T-helper 9 cell (primary cell): Measurements from ENCODE around the gene LY6G5C.

ENCODE experiments used
- DNase-seq: peaks from one replicate; pipeline ENCODE4 v3.0.0-alpha.2; 2020
- total RNA-seq, 2 donors: gene quantifications; one replicate each; lab custom pipeline; 2026; lab: John Stamatoyannopoulos, UW

LY6G5C gene
- 0.72 to 2.6 reads per million in 2 donors for total RNA-seq

DNA sequence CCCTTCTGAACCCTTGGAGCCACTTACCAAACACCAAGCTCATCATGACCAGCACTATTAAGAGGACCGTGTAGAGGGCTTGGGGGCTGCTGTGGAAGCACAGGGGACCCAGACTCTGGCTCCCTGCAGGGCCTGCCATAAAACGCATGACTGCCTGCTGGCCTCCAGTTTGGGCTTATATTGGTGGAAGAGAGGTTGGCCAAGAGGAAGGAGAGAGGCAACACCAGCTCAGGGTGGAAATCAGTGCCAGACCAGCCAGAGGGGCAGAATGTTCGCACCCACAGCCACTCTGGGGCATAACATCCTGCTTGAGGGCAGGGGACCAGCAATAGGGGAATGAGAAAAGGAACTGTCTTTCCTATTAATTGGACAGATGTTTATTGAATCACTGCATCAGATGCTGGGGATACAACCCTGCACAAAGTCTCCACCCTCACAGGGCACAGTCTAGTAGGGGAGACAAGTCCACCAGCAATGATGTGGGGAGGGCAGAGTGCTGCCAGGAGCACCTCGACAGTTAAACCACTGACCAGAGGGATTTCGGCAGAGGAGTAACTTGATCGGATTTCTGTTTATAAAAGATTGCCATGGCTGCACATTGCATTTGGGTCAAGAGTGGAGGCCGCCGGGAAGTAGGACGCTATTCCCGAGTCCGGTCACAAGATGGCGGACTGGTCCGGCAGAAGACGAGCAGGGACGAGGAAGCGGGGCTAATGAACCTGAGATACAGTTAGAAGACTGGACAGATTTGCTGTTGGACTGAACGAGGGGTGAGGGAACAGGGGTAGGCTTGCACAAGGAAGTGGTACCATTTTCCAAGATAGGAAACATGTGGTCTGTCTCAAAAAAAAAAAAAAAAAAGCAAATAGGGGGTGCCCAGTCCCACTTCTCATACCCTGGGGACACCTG is at the start of gene LY6G5C:
LY6G5C (minus strand) TSS at position 842 of the 909 bp plus-strand sequence; CDS start at position 148, 694 bp downstream.
- peak; percentile 43 for DNase-seq

- DNase-seq = peak; percentile 56
Observed at GRCh38 chr6:31729979-31730630, 49.2 kb upstream of the LY6G5C start.

- peak; percentile 71 for DNase-seq
Observed at GRCh38 chr6:31729515-31729978, 48.7 kb upstream of the LY6G5C start.

DNA sequence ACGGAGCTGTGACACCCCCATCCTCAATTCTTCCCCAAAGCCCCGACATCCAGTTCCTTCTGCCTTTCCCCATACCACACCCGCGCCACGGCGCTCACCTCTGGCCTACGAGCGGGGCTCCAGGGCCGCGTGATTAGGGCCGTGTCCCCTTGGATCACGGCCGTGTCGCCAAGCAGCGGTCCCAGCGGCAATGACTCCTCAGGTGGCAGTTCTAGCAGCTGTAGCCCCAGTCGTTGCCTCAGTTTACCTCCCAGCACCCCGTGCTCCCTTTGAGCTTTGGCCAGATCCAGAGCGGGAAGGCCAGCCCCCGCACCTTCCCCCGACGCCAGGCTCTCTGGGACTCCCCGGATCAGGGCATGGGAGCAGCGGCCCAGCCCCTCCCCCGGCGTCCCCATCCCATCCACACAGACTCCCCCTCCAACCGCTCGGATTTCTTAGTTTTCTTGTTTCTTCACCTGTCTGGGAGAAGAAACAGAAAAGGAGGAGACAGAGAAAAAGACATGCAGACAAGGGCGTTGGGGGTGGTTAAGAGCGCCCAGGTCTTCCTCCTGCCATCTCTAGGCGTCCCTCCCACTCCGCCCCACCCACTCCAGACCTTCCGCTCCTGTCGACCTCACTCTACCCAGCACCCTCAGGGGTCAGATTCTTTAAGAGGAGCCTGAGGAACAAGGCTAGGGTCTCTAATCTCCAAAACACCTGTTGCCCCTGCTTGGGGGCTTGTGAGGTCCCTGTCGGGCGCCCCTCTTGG is 48.1 kb upstream of the LY6G5C start, which contains the start of gene DDAH2:
DDAH2 (minus strand) TSS at position 533 of the 748 bp plus-strand sequence; CDS start at position 395, 138 bp downstream.
- DNase-seq = no peak

DNA sequence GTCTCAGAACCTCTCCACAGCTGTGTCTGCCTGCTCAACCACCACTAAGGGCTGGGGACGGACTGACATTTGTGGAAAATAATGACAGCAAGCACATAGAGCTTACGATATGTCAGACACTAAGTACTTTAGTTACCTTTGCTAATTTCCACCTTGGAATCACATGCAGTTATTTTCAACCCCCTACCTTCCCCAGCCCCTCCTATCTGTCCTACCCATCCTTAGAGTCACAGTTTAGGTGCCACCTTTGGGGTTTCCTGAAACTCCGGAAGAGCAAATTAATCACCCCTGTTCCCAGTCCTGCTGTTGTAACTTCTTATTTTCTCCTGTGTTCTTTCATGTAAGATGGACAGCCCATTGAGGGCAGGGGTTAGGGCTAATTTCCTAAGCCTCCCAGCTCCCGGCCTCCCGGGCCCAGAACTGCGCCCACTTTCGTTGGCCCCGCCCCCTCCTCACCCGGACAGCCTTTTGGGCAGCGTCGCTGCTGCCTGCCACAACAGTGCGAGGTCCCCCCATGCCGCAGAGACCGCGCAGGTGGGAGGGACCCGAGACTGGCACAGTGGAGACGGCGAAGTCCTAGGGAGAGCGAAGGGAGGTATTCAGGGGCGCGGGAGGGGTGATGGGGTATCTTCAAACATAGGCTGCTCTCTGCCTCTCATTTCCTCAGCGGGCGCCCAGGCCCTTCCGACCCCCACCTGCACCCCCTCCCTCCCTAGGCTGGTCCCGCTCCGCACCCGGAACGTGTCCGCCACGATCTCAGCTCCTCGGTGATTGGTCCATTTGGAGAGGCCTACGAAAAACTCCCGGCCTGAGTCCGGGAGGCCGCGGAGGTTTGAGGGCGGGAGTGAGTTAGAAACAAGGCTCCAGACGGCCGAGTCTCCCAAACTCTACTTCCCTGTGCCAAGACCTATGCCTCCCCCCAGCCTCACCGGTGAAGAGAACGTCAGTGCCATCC is 47.1 kb upstream of the LY6G5C start:
- DNase-seq = no peak

- DNase-seq = no peak
Observed at GRCh38 chr6:31727034-31727716, 46.3 kb upstream of the LY6G5C start.

DNA sequence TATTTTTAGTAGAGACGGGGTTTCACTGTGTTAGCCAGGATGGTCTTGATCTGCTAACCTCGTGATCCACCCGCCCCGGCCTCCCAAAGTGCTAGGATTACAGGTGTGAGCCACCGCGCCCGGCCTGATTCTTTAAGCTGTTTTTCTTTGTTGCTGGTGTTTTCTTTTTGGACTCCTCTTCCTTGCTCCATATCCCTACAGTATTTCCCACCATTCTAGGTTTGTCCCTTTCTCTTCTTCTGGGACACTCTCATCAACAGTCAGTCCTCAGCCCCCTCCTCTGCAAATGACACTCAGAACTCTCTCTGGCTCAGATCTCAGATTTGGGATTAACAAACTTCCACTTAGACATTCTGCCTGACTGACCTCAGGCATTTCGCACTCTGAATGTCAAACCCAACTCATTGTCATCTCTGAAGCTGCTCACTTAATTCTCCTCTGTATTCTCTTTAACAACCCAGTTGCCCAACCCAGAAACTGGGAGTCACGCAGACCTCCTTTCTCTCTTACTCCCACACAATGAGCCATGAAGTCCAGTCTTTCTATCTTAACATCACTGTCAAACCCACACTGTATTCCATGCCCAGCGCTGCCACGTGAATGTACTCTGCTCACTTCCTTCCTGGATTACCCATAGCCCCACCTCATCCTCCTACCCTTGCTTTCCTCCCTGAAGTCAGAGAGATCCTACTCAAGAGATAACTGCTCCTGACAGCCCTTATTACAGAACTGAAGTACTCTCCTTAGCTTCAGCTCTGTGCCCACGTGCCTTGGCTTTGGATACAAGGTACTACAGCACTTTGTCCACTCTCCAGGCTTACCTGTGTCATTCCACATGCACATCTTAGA is 44.9 kb upstream of the LY6G5C start:
- DNase-seq = no peak

DNA sequence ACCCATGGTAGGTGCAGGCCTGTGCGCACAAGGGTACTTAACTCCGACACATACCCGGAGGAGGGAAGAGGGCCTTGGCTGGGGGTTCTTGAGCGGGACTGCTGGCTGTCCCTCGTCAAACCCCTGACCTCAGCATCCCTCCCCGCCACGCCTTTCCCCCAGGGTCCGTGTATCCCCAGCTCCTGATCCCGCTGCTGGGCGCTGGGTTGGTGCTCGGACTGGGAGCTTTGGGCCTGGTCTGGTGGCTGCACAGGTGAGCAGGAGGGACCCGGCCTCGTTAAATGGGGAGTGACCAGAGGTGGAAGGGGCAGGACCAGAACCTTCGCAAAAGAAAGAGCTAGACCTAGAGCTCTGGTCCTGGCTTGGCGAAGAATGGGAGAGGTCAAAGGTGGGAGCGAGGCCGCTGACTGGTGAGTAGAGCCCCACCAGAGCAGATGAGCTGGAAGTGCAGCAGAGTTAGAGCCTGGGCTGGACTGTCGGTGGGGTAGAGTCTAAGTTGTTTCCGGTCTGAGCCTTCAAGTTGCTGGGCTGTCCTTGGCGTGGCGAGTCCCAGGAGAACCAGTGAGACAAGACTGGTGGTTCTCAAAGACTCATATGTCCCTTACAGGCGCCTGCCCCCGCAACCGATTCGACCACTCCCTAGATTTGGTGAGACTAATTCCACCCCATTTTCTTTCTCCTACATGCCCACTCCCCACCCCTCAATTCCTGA is 43.3 kb upstream of the LY6G5C start:
- no peak for DNase-seq

- DNase-seq = no peak
Observed at GRCh38 chr6:31723245-31723979, 42.5 kb upstream of the LY6G5C start, which contains the start of gene MPIG6B. MPIG6B (plus strand) TSS chr6:31723373; CDS start chr6:31723384, 11 bp downstream.

- DNase-seq = no peak
Observed at GRCh38 chr6:31722173-31722572, 41.3 kb upstream of the LY6G5C start.

DNA sequence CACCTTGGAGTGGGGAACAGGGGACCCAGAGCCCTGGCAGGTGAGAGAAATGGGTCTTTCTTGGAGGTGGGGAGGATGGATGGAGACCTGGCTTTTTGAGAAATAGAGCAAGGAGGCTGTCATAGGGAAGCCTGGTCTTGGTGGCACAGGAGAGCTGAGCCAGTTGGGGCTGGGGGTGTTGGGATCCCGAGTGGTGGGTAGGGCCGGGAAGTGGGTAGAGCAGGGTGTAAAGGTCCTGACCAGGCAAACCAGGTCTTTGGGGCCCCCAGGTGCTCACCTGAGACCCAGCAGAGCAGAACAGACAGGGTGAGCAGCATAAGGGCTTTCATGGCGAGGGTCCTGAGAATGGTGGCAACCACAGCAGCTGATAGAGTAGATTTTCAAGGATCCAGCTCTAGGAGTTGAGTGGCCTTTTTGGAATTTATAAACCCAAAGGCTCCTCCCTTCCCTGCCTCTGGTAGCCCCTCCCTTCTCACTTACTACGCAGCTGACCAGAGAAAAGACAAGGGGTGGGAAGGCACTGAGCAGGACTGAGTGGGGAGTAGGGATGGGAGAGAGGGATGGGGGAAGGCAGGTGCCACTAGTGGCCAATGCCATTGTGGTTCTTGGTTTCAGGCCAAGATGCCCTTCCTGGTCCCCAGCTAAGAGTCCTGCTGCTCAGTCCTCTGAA is 40.6 kb upstream of the LY6G5C start, which contains the start of gene LY6G6C:
LY6G6C (minus strand) TSS at position 396 of the 670 bp plus-strand sequence; CDS start at position 329, 67 bp downstream.
- DNase-seq = no peak

DNA sequence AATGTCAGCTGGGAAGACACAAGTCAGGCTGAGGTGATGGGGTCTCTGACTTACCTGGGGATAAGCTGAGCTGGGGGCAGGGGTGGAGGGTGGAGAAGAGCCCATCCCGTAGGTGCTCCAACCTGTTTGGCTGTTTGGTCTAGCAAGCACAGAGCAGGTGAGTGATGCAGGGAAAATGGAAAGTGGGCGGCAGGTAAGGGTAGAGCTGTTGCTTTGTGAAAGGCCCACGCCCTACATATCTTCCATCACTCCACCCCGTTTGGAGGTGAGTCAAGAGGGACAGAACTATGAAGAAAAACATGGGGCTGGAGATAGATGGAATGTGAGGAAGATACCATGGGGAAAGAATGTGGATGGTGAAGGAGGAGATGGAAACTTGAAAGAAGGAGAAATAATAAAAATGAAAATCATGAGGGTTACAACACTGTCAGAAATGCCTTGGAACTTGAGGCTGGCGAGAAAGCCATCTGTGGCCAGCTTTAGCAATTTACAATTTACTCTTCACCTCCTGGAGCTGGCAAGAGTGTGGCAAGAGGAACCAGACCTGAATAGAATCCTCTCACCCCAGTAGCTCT is 39.4 kb upstream of the LY6G5C start:
- no peak for DNase-seq

DNA sequence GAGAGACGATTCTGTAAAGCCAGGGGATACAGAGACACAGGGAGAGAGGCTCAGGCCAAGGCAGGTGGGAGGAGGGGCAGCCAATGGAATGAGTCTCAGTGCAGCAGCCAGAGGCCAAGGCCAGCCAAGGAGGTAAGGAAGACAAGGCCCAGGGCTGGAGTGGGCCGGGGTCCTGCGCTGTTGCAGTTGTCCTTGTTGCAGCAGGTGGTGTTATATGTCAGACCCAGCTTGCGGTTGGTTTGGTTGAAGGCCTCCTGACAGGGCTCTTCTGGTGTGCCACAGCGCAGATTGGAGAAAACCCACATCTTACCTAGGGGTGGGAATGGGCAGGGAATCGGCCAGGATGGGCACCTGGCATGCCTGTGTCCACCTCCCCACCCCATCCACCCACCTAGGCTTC is 38.1 kb upstream of the LY6G5C start:
- no peak for DNase-seq

- DNase-seq = no peak
Observed at GRCh38 chr6:31718265-31718664, 37.4 kb upstream of the LY6G5C start.

- no peak for DNase-seq
Observed at GRCh38 chr6:31717499-31718222, 36.8 kb upstream of the LY6G5C start.
